Activated CD4-positive, alpha-beta memory T cell treated with anti-CD3 and anti-CD28 coated beads, Interleukin-2, amount 10 ng/mL, durations not matched to agents 7 days and 5 days (primary cell): ENCODE results near the gene NAALADL2. TPM values are rescaled to one million over a fixed set of nuclear protein-coding genes. Genes with fewer than 3 reads are reported as not detected.

Experiments used
- CTCF ChIA-PET: fragments of 350-600 bp; sonication (Branson Sonifier 250); formaldehyde crosslinking; loops from one replicate; lab custom pipeline; 2021; ENCODE audit warnings: antibody characterized with exemption, inconsistent platforms; lab: Charles Lee
- POLR2A ChIA-PET: fragments of 350-600 bp; sonication (Branson Sonifier 250); formaldehyde crosslinking; loops from one replicate; lab custom pipeline; 2021; ENCODE audit warnings: antibody characterized with exemption; lab: Charles Lee
- DNase-seq: peaks from one replicate; pipeline ENCODE4 v3.0.0-alpha.2; 2020
- H3K27ac Mint-ChIP-seq: one replicate; pipeline ENCODE4 v1.8.0; 2021; ENCODE audit warnings: mild to moderate bottlenecking, mixed read lengths
- H3K27me3 Mint-ChIP-seq: one replicate; pipeline ENCODE4 v1.8.0; 2021; ENCODE audit warnings: mixed read lengths
- H3K36me3 Mint-ChIP-seq: one replicate; pipeline ENCODE4 v1.8.0; 2021; ENCODE audit warnings: low read depth, mixed read lengths
- H3K4me1 Mint-ChIP-seq: one replicate; pipeline ENCODE4 v1.8.0; 2021; ENCODE audit warnings: mixed read lengths
- H3K4me3 Mint-ChIP-seq: one replicate; pipeline ENCODE4 v1.8.0; 2021; ENCODE audit warnings: mild to moderate bottlenecking, mixed read lengths
- H3K9me3 Mint-ChIP-seq: one replicate; pipeline ENCODE4 v1.8.0; 2021; ENCODE audit warnings: mixed read lengths
- total RNA-seq, 2 experiments: library from RNA; stranded (reverse); gene quantifications; one replicate each; pipeline ENCODE4 v1.2.3, GENCODE V29; 2021

NAALADL2 gene
- total RNA-seq, 2 experiments from 2014 or later: not detected

- ChIA-PET POLR2A (no interaction called here), CTCF (no interaction called here)
- Mint-ChIP-seq H3K4me3 (no peak overlapping the region), H3K36me3 (no peaks in the 10 kb centered on the region), H3K9me3 (peaks cover 11% of the 10 kb centered on the region), H3K4me1 (no peaks in the 10 kb centered on the region), H3K27ac (no peak overlapping the region), H3K27me3 (no peaks in the 10 kb centered on the region)
- DNase-seq: no peak
These were observed 605.2 kb downstream of the NAALADL2 start for GRCh38 chr3:175464362-175464761.

- Mint-ChIP-seq H3K4me3 (no peak overlapping the region), H3K4me1 (no peaks in the 10 kb centered on the region), H3K9me3 (no peaks in the 10 kb centered on the region), H3K36me3 (no peaks in the 10 kb centered on the region), H3K27me3 (no peaks in the 10 kb centered on the region), H3K27ac (no peak overlapping the region)
- POLR2A ChIA-PET: no interaction called here
- CTCF ChIA-PET: no interaction called here
- no peak for DNase-seq
These were observed 610.0 kb downstream of the NAALADL2 start for GRCh38 chr3:175469124-175469523.

- ChIA-PET CTCF (interaction anchor here (0.7 kb wide), 1 partner anchor 10 kb away, joined by 3 read pairs; no protein-coding TSS in a partner anchor), POLR2A (no interaction called here)
- H3K27ac Mint-ChIP-seq: no peak overlapping the region
- H3K4me1 Mint-ChIP-seq: no peaks in the 10 kb centered on the region
- H3K9me3 Mint-ChIP-seq: no peaks in the 10 kb centered on the region
- no peak overlapping the region for H3K4me3 Mint-ChIP-seq
- no peaks in the 10 kb centered on the region for H3K27me3 Mint-ChIP-seq
- DNase-seq: no peak
- H3K36me3 Mint-ChIP-seq: no peaks in the 10 kb centered on the region
These were observed 616.6 kb downstream of the NAALADL2 start for GRCh38 chr3:175475765-175476164.

- CTCF ChIA-PET: interaction anchor here (0.7 kb wide), 1 partner anchor 11 kb away, joined by 3 read pairs; no protein-coding TSS in a partner anchor
These were observed 617.4 kb downstream of the NAALADL2 start for GRCh38 chr3:175476489-175476888.

GRCh38 chr3:175477651-175478224, 618.6 kb downstream of the NAALADL2 start:
- no peaks in the 10 kb centered on the region for H3K36me3 Mint-ChIP-seq
- H3K27ac Mint-ChIP-seq: no peak overlapping the region
- H3K27me3 Mint-ChIP-seq: no peaks in the 10 kb centered on the region
- no peak overlapping the region for H3K4me3 Mint-ChIP-seq
- no peaks in the 10 kb centered on the region for H3K4me1 Mint-ChIP-seq
- DNase-seq: no peak
- ChIA-PET POLR2A (no interaction called here), CTCF (no interaction called here)
- peaks cover 3% of the 10 kb centered on the region for H3K9me3 Mint-ChIP-seq

More at GRCh38 chr3:175476489-175476888, 617.4 kb downstream of the NAALADL2 start:
- H3K4me1 Mint-ChIP-seq: no peaks in the 10 kb centered on the region
- POLR2A ChIA-PET: no interaction called here
- no peaks in the 10 kb centered on the region for H3K27me3 Mint-ChIP-seq
- no peaks in the 10 kb centered on the region for H3K36me3 Mint-ChIP-seq
- H3K27ac Mint-ChIP-seq: no peak overlapping the region
- DNase-seq: no peak
- H3K9me3 Mint-ChIP-seq: peaks cover 1% of the 10 kb centered on the region
- no peak overlapping the region for H3K4me3 Mint-ChIP-seq

GRCh38 chr3:175478301-175478700, 619.2 kb downstream of the NAALADL2 start:
- POLR2A ChIA-PET: no interaction called here
- no peaks in the 10 kb centered on the region for H3K4me1 Mint-ChIP-seq

GRCh38 chr3:175479175-175479574, 620.0 kb downstream of the NAALADL2 start:
- POLR2A ChIA-PET: no interaction called here
- H3K4me1 Mint-ChIP-seq: no peaks in the 10 kb centered on the region
- H3K4me3 Mint-ChIP-seq: no peak overlapping the region
- H3K27ac Mint-ChIP-seq: no peak overlapping the region
- no peaks in the 10 kb centered on the region for H3K27me3 Mint-ChIP-seq
- CTCF ChIA-PET: no interaction called here
- H3K9me3 Mint-ChIP-seq: peaks cover 3% of the 10 kb centered on the region
- DNase-seq: no peak
- H3K36me3 Mint-ChIP-seq: no peaks in the 10 kb centered on the region

More at GRCh38 chr3:175478301-175478700, 619.2 kb downstream of the NAALADL2 start:
- DNase-seq: no peak
- Mint-ChIP-seq H3K27ac (no peak overlapping the region), H3K9me3 (peaks cover 3% of the 10 kb centered on the region), H3K36me3 (no peaks in the 10 kb centered on the region), H3K27me3 (no peaks in the 10 kb centered on the region), H3K4me3 (no peak overlapping the region)
- CTCF ChIA-PET: no interaction called here

- H3K27me3 Mint-ChIP-seq: no peaks in the 10 kb centered on the region
- POLR2A ChIA-PET: no interaction called here
- H3K4me1 Mint-ChIP-seq: no peaks in the 10 kb centered on the region
- DNase-seq: no peak
- no peaks in the 10 kb centered on the region for H3K36me3 Mint-ChIP-seq
- H3K9me3 Mint-ChIP-seq: peaks cover 3% of the 10 kb centered on the region
- CTCF ChIA-PET: interaction anchor here (0.7 kb wide), 1 partner anchor 771 kb away, joined by 3 read pairs; no protein-coding TSS in a partner anchor
- no peak overlapping the region for H3K4me3 Mint-ChIP-seq
- H3K27ac Mint-ChIP-seq: no peak overlapping the region
These were observed 620.7 kb downstream of the NAALADL2 start for GRCh38 chr3:175479800-175480199.

- Mint-ChIP-seq H3K4me1 (no peaks in the 10 kb centered on the region), H3K27ac (no peak overlapping the region), H3K36me3 (no peaks in the 10 kb centered on the region), H3K27me3 (no peaks in the 10 kb centered on the region), H3K4me3 (no peak overlapping the region), H3K9me3 (peaks cover 3% of the 10 kb centered on the region)
- no peak for DNase-seq
- ChIA-PET POLR2A (no interaction called here), CTCF (no interaction called here)
These were observed 625.5 kb downstream of the NAALADL2 start for GRCh38 chr3:175484666-175485065.

- ChIA-PET POLR2A (no interaction called here), CTCF (no interaction called here)
- no peaks in the 10 kb centered on the region for H3K27me3 Mint-ChIP-seq
- H3K4me1 Mint-ChIP-seq: no peaks in the 10 kb centered on the region
- no peak for DNase-seq
- H3K4me3 Mint-ChIP-seq: no peak overlapping the region
- no peaks in the 10 kb centered on the region for H3K36me3 Mint-ChIP-seq
- peaks cover 3% of the 10 kb centered on the region for H3K9me3 Mint-ChIP-seq
- H3K27ac Mint-ChIP-seq: no peak overlapping the region
These were observed 626.3 kb downstream of the NAALADL2 start for GRCh38 chr3:175485436-175485835.

GRCh38 chr3:175486255-175486654, 627.1 kb downstream of the NAALADL2 start:
- DNase-seq: no peak
- Mint-ChIP-seq H3K27ac (no peak overlapping the region), H3K36me3 (no peaks in the 10 kb centered on the region)

GRCh38 chr3:175489406-175489805, 630.3 kb downstream of the NAALADL2 start:
- no peak overlapping the region for H3K27ac Mint-ChIP-seq
- CTCF ChIA-PET: no interaction called here
- POLR2A ChIA-PET: no interaction called here
- H3K4me3 Mint-ChIP-seq: no peak overlapping the region
- no peaks in the 10 kb centered on the region for H3K36me3 Mint-ChIP-seq
- no peaks in the 10 kb centered on the region for H3K27me3 Mint-ChIP-seq
- no peaks in the 10 kb centered on the region for H3K9me3 Mint-ChIP-seq
- DNase-seq: no peak
- H3K4me1 Mint-ChIP-seq: no peaks in the 10 kb centered on the region

More at GRCh38 chr3:175486255-175486654, 627.1 kb downstream of the NAALADL2 start:
- ChIA-PET POLR2A (no interaction called here), CTCF (no interaction called here)
- no peaks in the 10 kb centered on the region for H3K27me3 Mint-ChIP-seq
- H3K4me1 Mint-ChIP-seq: no peaks in the 10 kb centered on the region
- peaks cover 3% of the 10 kb centered on the region for H3K9me3 Mint-ChIP-seq
- H3K4me3 Mint-ChIP-seq: no peak overlapping the region

- H3K9me3 Mint-ChIP-seq: peaks cover 2% of the 10 kb centered on the region
- H3K4me1 Mint-ChIP-seq: no peaks in the 10 kb centered on the region
- POLR2A ChIA-PET: no interaction called here
- no peaks in the 10 kb centered on the region for H3K36me3 Mint-ChIP-seq
- no peak for DNase-seq
- H3K27me3 Mint-ChIP-seq: no peaks in the 10 kb centered on the region
- no peak overlapping the region for H3K4me3 Mint-ChIP-seq
- CTCF ChIA-PET: no interaction called here
- no peak overlapping the region for H3K27ac Mint-ChIP-seq
These were observed 634.2 kb downstream of the NAALADL2 start for GRCh38 chr3:175493301-175493700.

- H3K27me3 Mint-ChIP-seq: no peaks in the 10 kb centered on the region
These were observed 636.2 kb downstream of the NAALADL2 start for GRCh38 chr3:175495331-175495730.

More at GRCh38 chr3:175495331-175495730, 636.2 kb downstream of the NAALADL2 start:
- Mint-ChIP-seq H3K27ac (no peak overlapping the region), H3K9me3 (peaks cover 2% of the 10 kb centered on the region), H3K4me1 (no peaks in the 10 kb centered on the region), H3K36me3 (no peaks in the 10 kb centered on the region), H3K4me3 (no peak overlapping the region)
- DNase-seq: no peak
- POLR2A ChIA-PET: no interaction called here
- CTCF ChIA-PET: no interaction called here
